Keratinocyte (primary cell): Measurements from ENCODE around the gene DNAJB13.

Experiments
- EZH2 ChIP-seq: IDR thresholded peaks from one replicate; pipeline ENCODE4 v1.6.1; 2012; ENCODE audit warnings: inconsistent platforms, mild to moderate bottlenecking, low read length, moderate library complexity
- TF ChIP-seq, protein P1 (sequence below), 3 experiments: IDR thresholded peaks in 1 of 3; conservative IDR thresholded peaks in 1 of 3; optimal IDR thresholded peaks in 1 of 3; 2 replicates in 2 of 3; 3 replicates in 1 of 3; pipeline versions ENCODE3 to v1.5.1; 2011; ENCODE audit warnings: low read length in 3 of 3, mild to moderate bottlenecking in 3 of 3, moderate library complexity in 2 of 3, control low read depth in 1 of 3, inconsistent platforms in 1 of 3; ENCODE audit not compliant: insufficient read depth in 2 of 3; ENCODE audit errors: extremely low read depth in 1 of 3

DNA sequence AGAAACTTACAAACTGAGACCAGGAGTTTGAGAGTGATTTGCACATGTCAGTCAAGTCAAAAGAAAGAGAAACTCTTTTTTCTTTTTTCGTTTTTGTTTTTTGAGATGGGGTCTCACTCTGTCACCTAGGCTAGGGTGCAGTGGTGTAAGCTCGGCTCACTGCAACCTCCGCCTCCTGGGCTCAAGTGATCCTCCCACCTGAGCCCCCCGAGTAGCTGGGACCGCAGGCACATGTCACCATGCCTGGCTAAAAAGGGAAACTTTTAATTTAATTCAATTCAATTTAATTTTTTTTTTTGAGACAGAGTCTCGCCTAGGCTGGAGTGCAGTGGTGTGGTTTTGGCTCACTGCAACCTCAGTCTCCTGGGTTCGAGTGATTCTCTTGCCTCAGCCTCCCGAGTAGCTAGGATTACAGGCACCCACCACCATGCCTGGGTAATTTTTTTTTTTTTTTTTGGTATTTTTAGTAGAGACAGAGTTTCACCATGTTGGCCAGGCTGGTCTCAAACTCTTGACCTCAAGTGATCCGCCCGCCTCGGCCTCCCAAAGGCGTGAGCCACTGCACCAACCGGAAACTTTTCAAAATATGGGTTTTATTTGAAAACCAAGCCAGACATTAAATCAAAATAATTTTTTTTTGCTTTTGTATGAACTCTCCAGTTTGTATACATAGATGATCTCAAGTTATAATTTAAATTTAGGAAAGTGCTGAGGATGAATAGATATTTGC lies 48.2 kb downstream of the DNAJB13 start:
- TF ChIP-seq, protein P1, sequence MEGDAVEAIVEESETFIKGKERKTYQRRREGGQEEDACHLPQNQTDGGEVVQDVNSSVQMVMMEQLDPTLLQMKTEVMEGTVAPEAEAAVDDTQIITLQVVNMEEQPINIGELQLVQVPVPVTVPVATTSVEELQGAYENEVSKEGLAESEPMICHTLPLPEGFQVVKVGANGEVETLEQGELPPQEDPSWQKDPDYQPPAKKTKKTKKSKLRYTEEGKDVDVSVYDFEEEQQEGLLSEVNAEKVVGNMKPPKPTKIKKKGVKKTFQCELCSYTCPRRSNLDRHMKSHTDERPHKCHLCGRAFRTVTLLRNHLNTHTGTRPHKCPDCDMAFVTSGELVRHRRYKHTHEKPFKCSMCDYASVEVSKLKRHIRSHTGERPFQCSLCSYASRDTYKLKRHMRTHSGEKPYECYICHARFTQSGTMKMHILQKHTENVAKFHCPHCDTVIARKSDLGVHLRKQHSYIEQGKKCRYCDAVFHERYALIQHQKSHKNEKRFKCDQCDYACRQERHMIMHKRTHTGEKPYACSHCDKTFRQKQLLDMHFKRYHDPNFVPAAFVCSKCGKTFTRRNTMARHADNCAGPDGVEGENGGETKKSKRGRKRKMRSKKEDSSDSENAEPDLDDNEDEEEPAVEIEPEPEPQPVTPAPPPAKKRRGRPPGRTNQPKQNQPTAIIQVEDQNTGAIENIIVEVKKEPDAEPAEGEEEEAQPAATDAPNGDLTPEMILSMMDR (optimal IDR thresholded peaks at IDR 0.05 in 1 of 3, IDR thresholded peaks at IDR 0.05 in 1 of 3, conservative IDR thresholded peaks at IDR 0.05 in 1 of 3; ENCODE audit: extremely low read depth in 1 of 3, insufficient read depth in 2 of 3, low read length in 3 of 3): no peak
- no peak for TF ChIP-seq EZH2
